Tibial nerve (tissue), 4 donors: ENCODE measurements around the gene UBE2N.

Source experiments
- EP300 ChIP-seq, 2 donors: sonication (generic); formaldehyde crosslinking; IDR thresholded peaks; one replicate each; pipeline ENCODE4 v1.6.1; 2017; ENCODE audit warnings: antibody characterized with exemption in 2 of 2, mild to moderate bottlenecking in 1 of 2
- POLR2A ChIP-seq, 2 donors: fragments of 450-650 bp; IDR thresholded peaks; one replicate each; pipeline ENCODE4 v1.6.1; 2017; ENCODE audit warnings: antibody characterized with exemption in 2 of 2, mild to moderate bottlenecking in 2 of 2, moderate library complexity in 2 of 2
- TF ChIP-seq, protein P1 (sequence below), 5 experiments: fragments of 200-600 bp in 3 of 5; fragments of 450-650 bp in 2 of 5; sonication (generic) in 3 of 5; IDR thresholded peaks; one replicate each; pipeline ENCODE4 v1.5.1; 2016 to 2019; ENCODE audit warnings: antibody characterized with exemption in 5 of 5, mild to moderate bottlenecking in 3 of 5, moderate library complexity in 2 of 5

DNA sequence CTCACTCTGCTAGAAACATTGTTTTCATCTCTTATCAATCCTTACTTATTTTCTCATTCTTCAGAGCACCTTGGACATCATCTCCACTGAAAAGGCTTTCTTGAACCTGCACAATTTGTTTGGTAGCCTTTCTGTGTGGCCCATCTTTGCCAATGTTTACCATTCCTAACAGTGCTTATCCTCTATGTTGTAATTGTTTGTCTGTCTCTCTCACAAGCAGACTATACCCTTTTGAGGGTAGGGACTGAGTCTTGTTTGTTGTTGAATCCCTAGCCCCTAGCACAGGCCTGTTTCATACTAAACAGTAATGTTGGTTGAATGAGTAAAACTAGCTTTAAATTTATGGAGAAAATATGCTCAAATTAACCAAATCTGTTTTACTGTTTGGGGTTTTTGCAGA is 34.8 kb upstream of the UBE2N start:
- TF ChIP-seq, protein P1, sequence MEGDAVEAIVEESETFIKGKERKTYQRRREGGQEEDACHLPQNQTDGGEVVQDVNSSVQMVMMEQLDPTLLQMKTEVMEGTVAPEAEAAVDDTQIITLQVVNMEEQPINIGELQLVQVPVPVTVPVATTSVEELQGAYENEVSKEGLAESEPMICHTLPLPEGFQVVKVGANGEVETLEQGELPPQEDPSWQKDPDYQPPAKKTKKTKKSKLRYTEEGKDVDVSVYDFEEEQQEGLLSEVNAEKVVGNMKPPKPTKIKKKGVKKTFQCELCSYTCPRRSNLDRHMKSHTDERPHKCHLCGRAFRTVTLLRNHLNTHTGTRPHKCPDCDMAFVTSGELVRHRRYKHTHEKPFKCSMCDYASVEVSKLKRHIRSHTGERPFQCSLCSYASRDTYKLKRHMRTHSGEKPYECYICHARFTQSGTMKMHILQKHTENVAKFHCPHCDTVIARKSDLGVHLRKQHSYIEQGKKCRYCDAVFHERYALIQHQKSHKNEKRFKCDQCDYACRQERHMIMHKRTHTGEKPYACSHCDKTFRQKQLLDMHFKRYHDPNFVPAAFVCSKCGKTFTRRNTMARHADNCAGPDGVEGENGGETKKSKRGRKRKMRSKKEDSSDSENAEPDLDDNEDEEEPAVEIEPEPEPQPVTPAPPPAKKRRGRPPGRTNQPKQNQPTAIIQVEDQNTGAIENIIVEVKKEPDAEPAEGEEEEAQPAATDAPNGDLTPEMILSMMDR (IDR thresholded peaks at IDR 0.05) = no peak
- no peak for TF ChIP-seq EP300 (IDR thresholded peaks at IDR 0.05)
- no peak for TF ChIP-seq POLR2A (IDR thresholded peaks at IDR 0.05)
